Measurements from ENCODE around the gene NUP62.

NUP62 gene

GRCh38 chr19:49862391-49863253 lies 66.7 kb downstream of the NUP62 start:
- DNase-seq, result no peak

DNA sequence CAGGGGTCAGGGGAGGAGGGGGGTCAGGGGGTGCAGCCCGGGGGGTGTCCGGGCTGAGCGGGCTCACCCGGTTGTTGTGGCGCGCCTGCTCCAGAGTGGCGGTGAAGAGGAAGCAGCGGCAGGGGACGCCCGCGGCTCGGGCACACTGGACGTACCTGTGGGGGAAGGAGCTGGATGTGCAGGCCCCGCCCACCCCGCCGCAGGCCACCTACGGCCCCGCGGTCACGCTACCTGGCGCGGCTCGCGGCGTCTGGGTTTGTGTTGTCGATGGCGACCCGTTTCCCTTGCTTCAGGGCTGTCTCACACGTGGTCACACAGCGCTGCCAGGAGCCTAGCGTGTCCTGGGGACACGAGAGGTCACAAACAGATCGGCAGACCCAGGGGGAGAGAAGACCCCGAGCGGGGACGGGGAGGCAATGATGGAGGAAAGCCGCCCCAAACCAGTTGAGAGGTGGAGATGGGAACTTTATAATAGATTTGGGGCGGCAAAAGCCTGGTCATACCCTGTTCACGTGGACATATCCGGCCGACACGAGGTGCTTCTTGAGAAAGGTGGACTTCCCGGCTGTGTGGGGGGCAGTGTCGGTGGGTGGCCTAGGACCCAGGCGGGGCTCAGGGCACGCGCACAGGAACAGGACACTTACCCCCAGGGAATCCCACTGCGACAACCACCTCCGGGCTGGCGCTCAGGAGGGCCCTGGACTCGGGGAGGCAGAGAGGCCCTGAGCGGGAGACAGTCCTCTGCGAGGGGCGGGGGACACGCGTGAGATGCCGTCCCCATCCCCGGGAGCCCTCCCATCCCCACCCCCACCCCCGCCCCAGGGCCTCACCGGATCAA lies 67.5 kb downstream of the NUP62 start:
- no peak for DNase-seq

GRCh38 chr19:49861107-49861506 lies 68.2 kb downstream of the NUP62 start:
- DNase-seq, result no peak

DNA sequence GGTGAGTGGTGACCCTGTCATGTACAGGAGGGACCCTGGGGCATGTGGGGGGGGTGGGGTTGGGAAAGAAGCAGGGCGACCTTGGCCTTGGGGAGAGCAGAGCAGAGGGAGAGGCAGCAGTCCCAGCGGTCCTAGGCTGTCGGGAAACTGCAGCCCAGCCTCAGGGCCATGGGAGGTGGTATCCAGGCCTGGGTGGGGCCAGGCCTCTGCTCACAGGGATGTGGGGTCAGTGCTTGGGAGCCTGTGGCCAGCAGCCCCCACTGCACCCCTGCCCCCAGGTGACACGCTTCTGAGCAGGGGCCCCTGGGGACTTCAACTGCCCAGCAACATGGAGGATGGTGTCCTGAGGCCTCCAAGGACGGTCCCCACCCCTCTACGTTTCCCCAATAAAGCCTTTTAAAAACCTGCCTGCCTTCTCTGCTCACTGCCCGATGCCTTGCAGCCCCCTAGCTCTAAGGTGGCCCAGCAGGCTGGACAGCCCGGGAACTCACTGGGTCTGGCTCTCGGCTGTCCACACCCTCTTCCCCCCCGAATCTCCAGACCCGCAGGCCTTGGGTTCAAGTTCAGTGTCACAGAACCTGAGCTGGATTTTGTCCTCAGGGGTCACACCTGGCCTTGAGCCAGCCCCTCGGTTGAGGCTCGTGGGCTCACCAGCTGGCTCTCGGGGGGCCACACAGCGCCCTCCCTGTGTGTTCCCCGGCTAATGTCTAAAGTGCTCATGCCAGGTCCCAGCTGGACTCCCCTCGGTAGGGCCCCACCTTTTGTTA lies 68.8 kb downstream of the NUP62 start:
- no peak for DNase-seq

- DNase-seq, result no peak
Measured at GRCh38 chr19:49859682-49860335, 69.5 kb downstream of the NUP62 start.

DNA sequence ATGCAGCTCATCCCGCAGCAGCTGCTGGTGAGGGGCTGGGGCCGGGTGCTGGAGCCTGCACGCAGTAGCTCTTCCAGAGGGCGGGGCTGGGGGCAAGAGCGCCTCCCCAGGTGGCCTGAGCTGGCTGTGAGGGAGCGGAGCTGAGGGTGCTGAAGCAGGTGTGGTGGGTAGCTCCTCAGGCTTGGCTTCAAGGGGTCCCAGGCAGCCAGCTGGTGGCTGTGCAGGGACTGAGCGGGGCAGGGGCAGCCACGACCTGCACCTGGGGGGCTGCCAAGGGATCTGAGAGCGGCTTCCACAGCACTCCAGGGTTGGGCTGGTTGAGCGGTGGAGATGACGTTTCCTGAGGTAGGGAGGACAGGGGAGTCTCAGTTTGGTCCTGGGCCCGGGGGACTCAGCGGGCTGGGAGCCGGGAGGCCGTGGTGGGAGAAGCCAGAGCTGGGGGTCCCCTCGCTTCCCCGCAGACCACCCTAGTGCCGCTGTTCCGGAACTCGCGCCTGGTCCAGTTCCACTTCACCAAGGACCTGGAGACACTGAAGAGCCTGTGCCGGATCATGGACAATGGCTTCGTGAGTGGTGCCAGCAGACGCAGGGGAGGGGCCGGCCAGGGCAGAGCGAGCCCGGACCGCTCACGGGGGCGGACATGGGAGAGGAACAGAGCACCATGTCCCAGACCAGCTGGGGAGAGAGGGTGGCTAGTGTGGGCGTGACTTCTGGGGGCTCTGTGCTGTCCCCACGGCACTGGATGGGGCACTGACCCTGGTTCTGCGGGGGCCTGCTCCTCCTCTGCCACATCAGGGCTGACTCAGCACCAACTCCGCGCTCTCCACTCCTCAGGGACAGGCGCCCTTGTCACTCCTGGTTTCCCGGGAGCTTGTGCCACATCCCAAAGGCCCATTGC lies 71.0 kb downstream of the NUP62 start:
- DNase-seq, result no peak

DNA sequence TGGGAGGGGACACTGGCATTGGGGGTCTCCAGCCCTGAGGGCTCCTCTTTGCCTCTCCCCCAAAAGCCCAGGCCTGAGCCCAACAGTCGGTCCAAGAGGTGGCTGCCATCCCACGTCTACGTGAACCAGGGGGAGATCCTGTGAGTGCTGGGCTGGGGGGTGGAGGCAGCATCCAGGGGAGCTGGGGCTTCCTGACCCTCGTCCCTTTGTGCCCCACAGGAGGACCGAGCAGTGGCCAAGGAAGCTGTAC lies 71.5 kb downstream of the NUP62 start:
- no peak for DNase-seq

DNA sequence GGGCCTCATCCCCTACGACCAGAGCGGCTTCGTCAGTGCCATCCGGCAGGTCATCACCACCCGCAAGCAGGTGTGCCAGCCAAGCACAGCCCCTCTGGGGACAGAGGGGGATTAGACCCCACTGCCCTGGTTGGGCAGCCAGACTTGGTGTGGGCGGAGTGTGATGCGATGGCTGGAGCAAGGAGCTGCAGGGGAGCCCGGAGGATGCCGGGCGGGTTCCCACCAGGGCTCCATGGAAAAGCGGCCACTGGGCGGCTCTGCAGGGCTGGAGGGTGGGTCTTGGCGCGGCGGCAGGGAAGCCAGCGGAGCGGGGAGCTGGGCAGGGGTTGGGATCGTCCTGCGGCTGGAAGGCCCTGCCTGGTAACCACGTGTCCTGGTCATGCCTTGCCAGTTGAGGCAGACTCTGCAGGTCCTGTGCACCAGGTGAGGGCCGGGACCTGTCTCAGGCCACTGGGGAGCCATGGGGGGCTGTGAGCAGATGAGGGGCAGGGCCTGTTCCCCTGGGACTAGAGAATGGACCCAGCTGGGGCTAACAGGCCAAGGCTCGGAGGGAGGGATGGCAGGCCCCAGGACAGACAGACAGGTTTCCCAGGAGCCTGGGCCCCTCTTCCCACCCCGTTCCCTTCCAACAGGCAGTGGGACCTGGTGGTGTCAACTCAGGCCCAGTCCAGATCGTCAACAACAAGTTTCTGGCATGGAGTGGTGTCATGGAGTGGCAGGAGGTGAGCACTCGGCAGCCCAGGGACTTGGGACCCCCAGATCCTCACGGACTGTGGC lies 72.1 kb downstream of the NUP62 start:
- DNase-seq, result no peak
